H1 (cell line): ENCODE results near the gene METTL8.

Experiments used
- ATF2 ChIP-seq: IDR thresholded peaks from 2 replicates; pipeline ENCODE4 v1.6.1; 2012; ENCODE audit warnings: low read length, inconsistent platforms
- BCL11A ChIP-seq, 2 experiments: IDR thresholded peaks; one replicate each; pipeline ENCODE4 v1.6.1; 2011; ENCODE audit warnings: low read depth in 2 of 2, low read length in 2 of 2, mild to moderate bottlenecking in 2 of 2
- CBX8 ChIP-seq: fragments of 300-800, 300-1000 bp; sonication (generic); IDR thresholded peaks from 2 replicates; pipeline ENCODE4 v1.7.1; 2016; ENCODE audit warnings: low read depth, low read length, borderline replicate concordance
- EP300 ChIP-seq, 2 experiments: IDR thresholded peaks; 1 replicate in 1 of 2; 2 replicates in 1 of 2; pipeline ENCODE4 v1.6.1; 2011 to 2012; ENCODE audit warnings: low read depth in 2 of 2, low read length in 2 of 2, mild to moderate bottlenecking in 2 of 2, borderline replicate concordance in 1 of 2, inconsistent platforms in 1 of 2, moderate library complexity in 1 of 2
- EZH2 ChIP-seq: fragments of 200-600 bp; sonication (generic); IDR thresholded peaks from 2 replicates; pipeline ENCODE4 v1.7.1; 2012; ENCODE audit warnings: low read depth, mild to moderate bottlenecking, moderate library complexity, low read length, inconsistent platforms; ENCODE audit not compliant: severe bottlenecking
- GABPA ChIP-seq: IDR thresholded peaks from 2 replicates; pipeline ENCODE4 v1.6.1; 2011; ENCODE audit warnings: mild to moderate bottlenecking, low read length, moderate library complexity, borderline replicate concordance; ENCODE audit not compliant: insufficient read depth
- GTF2F1 ChIP-seq: IDR thresholded peaks from 2 replicates; pipeline ENCODE4 v1.6.1; 2012; ENCODE audit warnings: low read depth, low read length, improper control_type of control experiment, borderline replicate concordance
- NRF1 ChIP-seq: IDR thresholded peaks from 2 replicates; pipeline ENCODE4 v1.6.1; 2011; ENCODE audit warnings: mild to moderate bottlenecking, low read depth, low read length, improper control_type of control experiment
- POLR2A ChIP-seq, 2 experiments: IDR thresholded peaks; 1 replicate in 1 of 2; 2 replicates in 1 of 2; pipeline ENCODE4 v1.6.1; 2011; ENCODE audit warnings: low read depth in 2 of 2, low read length in 2 of 2, mild to moderate bottlenecking in 2 of 2; ENCODE audit errors: control extremely low read depth in 1 of 2
- POLR2AphosphoS5 ChIP-seq: IDR thresholded peaks from 2 replicates; pipeline ENCODE4 v1.6.1; 2011; ENCODE audit warnings: low read depth, low read length
- SIX5 ChIP-seq: IDR thresholded peaks from 2 replicates; pipeline ENCODE4 v1.6.1; 2011; ENCODE audit warnings: mild to moderate bottlenecking, low read depth, low read length
- SP1 ChIP-seq: IDR thresholded peaks from 2 replicates; pipeline ENCODE4 v1.6.1; 2011; ENCODE audit warnings: low read depth, low read length
- SRF ChIP-seq: IDR thresholded peaks from 2 replicates; pipeline ENCODE4 v1.6.1; 2011; ENCODE audit warnings: mild to moderate bottlenecking, low read depth, low read length, moderate library complexity
- TF ChIP-seq, protein P1 (sequence below), 3 experiments: IDR thresholded peaks; 1 replicate in 2 of 3; 2 replicates in 1 of 3; pipeline versions ENCODE4 v1.5.1 to v1.6.1; 2011; ENCODE audit warnings: low read length in 3 of 3, mild to moderate bottlenecking in 3 of 3, inconsistent platforms in 2 of 3, low read depth in 1 of 3, moderate library complexity in 1 of 3; ENCODE audit not compliant: insufficient read depth in 1 of 3; ENCODE audit errors: control extremely low read depth in 1 of 3

DNA sequence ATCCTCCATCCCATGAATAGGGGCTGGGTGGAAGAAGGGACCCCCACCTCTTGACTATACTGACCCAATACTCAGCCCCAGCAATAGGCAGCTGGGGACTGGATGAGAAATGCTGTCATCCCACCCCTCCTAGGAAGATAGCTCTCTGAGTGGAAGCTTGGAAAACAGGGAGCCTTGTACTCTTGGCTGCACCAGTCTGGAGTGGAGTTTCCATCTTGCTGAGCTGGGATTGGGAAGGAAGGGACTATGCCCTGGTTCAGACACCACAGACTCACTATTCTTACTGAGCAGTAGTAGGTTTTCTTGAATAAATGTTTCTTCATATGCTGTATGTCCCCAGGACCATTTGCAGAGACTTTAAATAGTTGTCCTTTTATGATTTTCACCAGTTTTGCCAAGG is 7.7 kb upstream of the METTL8 start:
- TF ChIP-seq, protein P1, sequence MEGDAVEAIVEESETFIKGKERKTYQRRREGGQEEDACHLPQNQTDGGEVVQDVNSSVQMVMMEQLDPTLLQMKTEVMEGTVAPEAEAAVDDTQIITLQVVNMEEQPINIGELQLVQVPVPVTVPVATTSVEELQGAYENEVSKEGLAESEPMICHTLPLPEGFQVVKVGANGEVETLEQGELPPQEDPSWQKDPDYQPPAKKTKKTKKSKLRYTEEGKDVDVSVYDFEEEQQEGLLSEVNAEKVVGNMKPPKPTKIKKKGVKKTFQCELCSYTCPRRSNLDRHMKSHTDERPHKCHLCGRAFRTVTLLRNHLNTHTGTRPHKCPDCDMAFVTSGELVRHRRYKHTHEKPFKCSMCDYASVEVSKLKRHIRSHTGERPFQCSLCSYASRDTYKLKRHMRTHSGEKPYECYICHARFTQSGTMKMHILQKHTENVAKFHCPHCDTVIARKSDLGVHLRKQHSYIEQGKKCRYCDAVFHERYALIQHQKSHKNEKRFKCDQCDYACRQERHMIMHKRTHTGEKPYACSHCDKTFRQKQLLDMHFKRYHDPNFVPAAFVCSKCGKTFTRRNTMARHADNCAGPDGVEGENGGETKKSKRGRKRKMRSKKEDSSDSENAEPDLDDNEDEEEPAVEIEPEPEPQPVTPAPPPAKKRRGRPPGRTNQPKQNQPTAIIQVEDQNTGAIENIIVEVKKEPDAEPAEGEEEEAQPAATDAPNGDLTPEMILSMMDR (IDR thresholded peaks at IDR 0.05; ENCODE audit: control extremely low read depth in 1 of 3, insufficient read depth in 1 of 3, low read depth in 1 of 3, low read length in 3 of 3) = no peak
- TF ChIP-seq GTF2F1 = no peak
- TF ChIP-seq ATF2 = no peak
- TF ChIP-seq SIX5 = no peak
- TF ChIP-seq BCL11A (IDR thresholded peaks at IDR 0.05; ENCODE audit: low read depth in 2 of 2, low read length in 2 of 2) = no peak
- no peak for TF ChIP-seq SRF
- no peak for TF ChIP-seq POLR2A (IDR thresholded peaks at IDR 0.05; ENCODE audit: control extremely low read depth in 1 of 2, low read depth in 2 of 2, low read length in 2 of 2)
- no peak for TF ChIP-seq POLR2AphosphoS5
- no peak for TF ChIP-seq EP300 (IDR thresholded peaks at IDR 0.05; ENCODE audit: borderline replicate concordance in 1 of 2, low read depth in 2 of 2, low read length in 2 of 2)
- TF ChIP-seq CBX8 = no peak
- no peak for TF ChIP-seq EZH2
- TF ChIP-seq GABPA = no peak
- no peak for TF ChIP-seq NRF1
- no peak for TF ChIP-seq SP1
